Lung microvascular endothelial cell (primary cell): ENCODE measurements around the gene KIAA1549. TPM values are rescaled to one million over a fixed set of nuclear protein-coding genes. Genes with fewer than 3 reads are reported as not detected.
A peak's percentile ranks its signal among the peaks of the same experiment; 100 is the strongest.
"Not testable (repeated sequence)": the region's sequence is repeated elsewhere in the genome, so short reads cannot be mapped to it uniquely, and the experiment has no call there.

ENCODE experiments used
- DNase-seq, 2 donors: peaks; one replicate each; pipeline versions ENCODE4 v3.0.0 to v3.0.0-alpha.2; 2010; ENCODE audit warnings: low read depth in 2 of 2
- total RNA-seq: library from RNA; depleted of rRNA; stranded (reverse); fragments of >200 nt; gene quantifications from 2 replicates; pipeline ENCODE4 v1.2.1, GENCODE V29; 2014

KIAA1549 gene
- total RNA-seq, 1 donor from 2014 or later: 2.4 TPM

DNA sequence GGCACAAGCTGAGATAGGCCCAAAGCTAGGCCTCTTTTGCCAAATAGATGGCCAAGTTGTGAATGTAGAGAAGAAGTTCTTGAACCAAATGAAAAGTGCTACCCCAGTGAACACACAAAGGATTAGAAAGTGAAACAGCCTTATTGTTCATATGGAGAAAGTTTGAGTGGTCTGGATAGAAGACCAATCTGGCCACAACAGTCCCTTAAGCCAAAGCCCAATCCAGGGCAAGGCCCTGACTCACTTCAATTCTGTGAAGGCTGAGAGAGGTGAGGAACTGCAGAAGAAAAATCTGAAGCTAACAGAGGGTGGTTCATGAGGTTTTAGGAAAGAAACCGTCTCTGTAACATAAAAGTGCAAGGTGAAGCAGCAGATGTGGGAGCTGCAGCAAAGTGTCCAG lies 164.5 kb downstream of the KIAA1549 start:
- no peak for DNase-seq

DNA sequence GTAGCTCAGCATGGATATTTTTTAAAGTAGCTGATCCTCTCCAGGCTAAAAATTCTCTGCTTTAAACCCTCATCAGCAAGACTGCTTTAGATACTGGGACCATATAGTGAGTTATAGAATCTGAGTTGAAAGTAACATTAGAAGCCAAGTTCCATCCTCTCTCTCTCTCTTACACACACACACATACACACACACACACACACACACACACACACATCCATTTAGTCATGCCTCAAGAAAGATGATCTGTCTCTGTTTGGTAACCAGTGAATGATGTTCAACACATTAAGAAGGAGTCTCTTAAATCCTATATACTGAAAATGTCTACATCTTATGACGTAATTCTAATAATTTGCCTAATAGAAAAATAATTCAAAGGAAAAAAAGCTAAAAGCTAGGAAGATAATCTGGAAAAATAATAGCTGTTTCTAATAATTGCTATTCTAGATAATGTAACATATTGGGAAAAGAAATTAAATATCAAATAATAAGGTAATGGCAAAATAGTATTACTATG lies 166.3 kb downstream of the KIAA1549 start:
- DNase-seq: no peak

DNA sequence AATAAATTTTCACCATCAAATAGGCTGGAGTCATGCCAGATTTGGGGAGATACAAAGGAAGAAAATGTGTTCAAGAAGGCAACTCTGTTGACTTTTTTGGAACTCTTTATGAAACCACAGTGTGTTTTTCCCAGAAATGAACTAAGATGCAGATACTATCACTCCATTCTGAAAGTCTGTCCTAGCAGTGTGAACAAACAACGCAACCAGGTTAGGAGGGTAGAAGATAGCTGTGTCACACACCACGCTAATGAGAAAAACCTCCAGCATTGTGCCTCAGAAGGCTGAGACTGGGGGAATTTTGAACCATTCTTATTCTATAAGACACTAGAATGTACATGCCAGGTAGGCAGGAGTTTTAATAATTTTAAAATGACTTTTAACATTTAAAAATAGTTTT lies 167.2 kb downstream of the KIAA1549 start:
- no peak for DNase-seq

DNA sequence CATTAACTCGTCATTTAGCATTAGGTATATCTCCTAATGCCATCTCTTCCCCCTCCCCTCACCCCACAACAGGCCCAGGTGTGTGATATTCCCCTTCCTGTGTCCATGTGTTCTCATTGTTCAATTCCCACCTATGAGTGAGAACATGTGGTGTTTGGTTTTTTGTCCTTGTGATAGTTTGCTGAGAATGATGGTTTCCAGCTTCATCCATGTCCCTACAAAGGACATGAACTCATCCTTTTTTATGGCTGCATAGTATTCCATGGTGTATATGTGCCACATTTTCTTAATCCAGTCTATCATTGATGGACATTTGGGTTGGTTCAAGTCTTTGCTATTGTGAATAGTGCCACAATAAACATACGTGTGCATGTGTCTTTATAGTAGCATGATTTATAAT lies 169.9 kb downstream of the KIAA1549 start:
- DNase-seq: not testable (repeated sequence)

DNA sequence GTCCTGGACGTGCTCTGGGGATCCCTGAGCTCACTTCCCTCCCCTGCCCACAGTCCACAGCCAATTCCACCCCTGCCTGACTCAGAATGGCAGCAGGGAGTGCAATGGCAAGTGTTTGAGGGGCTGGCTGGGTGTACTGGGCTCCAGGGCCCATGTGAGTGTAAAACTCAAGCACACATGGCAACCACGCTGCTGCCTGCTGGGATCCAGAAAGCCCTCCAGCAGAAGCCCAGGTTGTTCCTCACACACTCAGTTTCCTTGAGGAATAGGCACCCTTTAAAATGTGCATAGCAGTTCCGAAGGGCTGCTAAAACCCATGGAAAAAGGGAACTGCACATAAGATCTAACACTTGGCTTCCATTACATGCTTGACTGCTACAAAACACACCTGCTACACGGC lies 171.8 kb downstream of the KIAA1549 start:
- no peak for DNase-seq

DNA sequence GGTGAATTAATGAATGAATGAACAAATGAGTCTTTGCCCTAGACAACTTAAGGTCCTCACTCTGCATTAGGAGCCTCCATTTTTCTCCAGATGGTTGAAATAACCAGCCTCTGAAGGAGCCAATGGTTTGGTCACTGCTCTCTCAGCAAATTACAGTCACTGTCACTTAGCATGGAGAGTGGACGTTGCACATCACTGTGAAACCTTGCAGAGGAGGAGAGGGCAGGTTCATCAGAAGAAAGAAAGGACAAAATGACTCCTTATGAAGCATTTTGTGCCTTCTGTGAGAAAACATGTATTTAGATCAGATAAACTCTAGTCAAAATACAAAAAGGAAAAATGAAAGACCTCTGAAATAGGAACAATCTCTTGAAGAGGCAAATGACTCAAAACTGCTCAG lies 176.6 kb downstream of the KIAA1549 start:
- DNase-seq: no peak

DNA sequence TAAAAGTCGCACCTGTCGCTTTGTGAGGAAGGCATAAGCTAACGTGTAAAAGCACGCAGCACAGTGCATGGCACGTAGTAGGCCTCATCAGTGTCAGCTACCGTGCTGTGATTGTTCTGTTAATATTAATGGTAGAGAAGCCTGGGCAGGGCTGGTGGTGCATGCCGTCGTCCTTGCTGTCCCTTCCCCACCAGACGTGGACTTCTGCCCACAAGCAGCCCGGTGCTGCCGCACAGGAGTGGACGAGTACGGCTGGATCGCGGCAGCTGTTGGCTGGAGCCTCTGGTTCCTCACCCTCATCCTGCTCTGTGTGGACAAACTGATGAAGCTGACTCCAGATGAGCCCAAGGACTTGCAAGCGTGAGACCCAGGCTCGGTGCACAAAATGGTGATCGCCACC lies 178.5 kb downstream of the KIAA1549 start:
- DNase-seq: no peak

DNA sequence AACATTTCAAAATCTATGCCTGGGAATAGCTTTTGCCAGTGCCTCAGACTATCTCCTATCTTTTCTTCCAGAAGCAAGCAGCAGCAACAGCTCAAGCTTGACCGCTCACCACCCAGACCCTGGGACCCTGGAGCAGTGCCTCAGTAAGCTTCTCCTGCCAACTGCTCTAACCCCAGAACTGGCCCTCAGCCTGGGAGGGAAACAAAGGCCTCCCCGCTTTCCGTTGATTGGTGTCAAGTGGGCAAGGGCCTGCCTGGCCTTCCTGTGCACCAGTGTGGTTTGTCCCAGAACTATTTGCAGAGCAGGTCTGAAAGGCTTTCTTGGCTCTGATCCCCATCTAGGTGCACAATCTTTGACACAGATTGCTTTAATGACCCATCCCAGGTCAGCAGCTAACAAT lies 179.9 kb downstream of the KIAA1549 start:
- no peak for DNase-seq

DNA sequence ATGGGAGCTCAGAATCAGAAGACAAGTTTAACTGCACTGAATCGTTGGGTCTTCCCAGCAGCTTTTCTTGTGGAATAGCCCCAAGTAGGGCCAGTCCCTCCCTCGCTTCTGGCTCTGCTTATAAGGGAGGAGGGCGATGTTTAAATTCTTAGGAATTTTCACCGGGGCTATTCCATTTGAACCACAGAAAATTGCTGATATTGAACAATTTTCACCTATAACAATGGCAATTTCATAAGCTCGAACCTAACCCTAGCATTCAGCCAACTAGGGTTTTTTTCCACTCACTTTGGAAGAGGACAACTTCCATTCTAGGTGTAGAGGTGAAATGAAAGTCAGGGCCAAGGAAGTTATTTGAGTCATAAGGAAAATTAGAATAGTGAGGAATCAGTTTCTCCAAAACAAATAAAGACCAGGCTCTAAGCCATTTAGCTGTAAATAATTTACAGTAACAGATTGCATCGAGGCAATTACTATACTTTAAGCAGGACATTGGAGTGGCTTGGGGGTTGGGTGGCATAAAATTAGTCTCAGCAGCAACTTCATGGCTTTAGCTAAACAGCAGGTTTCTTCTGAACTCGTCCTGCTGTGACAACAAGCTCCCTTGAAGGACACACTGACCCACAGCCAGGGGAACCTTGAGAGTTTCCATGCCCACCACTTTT lies 181.7 kb downstream of the KIAA1549 start:
- DNase-seq: no peak

DNA sequence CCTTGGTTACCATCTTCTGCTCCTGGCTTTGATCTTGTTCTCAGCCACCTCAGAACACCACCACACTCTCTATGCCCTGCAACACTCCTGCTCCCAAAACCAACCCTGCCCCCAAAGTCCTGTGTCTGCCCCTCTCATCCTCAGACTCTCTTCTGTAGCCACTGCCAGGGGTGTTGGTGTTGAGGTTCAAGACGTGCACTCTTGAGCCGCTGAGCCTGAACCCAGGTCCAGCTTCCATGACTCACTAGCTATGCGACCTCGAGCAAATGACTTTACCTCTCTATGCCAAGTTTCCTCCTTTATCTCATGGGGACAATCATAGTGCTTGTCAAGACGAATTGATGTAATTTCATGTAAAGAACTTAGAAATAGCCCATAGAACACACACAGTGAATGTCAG lies 182.4 kb downstream of the KIAA1549 start:
- DNase-seq: no peak

DNA sequence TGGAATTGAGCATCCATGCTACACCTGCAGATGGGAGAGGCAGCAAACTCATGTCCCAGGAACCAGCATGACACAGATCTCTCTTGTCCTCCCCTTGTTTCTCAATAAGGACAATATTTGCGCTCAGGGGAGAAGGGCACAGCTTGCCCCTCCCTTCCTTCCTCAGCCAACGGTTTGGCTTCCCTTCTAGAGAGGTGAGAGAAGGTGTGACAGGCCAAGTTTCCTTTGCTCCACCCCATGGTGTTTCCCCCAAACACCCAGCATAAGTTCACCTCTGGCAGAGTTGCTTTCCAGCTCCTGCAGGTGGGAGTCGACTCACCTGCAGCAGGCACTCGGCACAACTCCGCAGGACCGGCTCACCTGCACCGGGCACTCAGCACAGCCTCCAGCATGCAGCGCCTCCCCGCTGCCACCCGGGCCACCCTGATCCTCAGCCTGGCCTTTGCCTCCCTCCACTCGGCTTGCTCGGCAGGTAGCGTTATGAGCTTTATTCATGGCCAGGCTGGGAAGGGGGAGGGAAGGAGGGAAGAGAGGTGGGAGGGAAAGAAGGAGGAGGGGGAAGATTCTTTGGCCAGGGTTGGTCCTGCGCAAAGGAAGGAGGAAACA lies 183.4 kb downstream of the KIAA1549 start, which contains the start of the genes ATP6V0A4 and TMEM213:
Gene ATP6V0A4, minus strand, starts transcription at position 482 of the 606 bp plus-strand sequence. CDS start 26,949 bp downstream, outside the sequence.
Gene TMEM213, plus strand, starts transcription at position 280 of the 606 bp plus-strand sequence. Its CDS starts 111 bp downstream, at position 391.
- DNase-seq: no peak

DNA sequence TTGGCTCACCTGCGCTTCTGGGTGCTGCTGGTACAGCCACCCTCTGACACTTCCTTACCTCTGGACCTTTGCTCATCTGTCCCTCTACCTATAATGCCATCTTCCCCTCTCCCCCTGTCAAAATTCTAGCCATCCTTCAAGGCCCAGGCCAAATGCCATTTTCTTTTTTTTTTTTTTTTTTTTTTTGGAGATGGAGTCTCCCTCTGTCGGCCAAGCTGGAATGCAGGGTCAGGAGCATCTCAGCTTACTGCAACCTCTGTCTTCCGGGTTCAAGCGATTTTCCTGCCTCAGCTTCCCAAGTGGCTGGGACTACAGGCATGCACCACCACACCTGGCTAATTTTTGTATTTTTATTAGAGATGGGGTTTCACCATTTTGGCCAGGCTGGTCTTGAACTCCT lies 184.1 kb downstream of the KIAA1549 start:
- DNase-seq: not testable (repeated sequence)

DNA sequence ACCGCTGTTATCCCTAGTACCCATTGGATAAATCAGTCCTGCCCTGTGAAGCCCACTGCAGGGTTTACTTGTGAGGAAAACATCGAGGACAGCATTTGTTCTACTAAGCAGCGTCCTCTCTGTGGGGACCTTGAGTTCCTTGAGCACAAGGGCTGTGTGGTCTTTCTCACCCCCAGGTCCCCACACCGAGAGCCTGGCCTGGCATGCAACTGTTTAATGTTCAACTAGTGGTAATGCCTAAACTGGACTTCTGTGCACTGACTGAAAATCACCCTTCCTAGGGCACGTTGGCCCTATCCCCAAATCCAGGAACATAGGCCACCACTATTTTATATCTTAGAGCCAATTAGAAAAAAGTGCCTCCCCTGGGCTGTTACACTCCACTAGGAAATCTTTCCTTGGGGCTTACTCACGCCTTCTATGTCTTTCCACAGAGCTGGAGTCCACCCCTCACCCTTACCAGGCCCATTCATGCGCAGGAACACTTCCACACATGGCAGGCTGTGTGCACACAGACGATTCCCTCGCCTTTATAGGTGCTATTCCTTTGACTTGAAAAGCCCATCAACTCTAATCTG lies 185.1 kb downstream of the KIAA1549 start:
- DNase-seq: no peak

DNA sequence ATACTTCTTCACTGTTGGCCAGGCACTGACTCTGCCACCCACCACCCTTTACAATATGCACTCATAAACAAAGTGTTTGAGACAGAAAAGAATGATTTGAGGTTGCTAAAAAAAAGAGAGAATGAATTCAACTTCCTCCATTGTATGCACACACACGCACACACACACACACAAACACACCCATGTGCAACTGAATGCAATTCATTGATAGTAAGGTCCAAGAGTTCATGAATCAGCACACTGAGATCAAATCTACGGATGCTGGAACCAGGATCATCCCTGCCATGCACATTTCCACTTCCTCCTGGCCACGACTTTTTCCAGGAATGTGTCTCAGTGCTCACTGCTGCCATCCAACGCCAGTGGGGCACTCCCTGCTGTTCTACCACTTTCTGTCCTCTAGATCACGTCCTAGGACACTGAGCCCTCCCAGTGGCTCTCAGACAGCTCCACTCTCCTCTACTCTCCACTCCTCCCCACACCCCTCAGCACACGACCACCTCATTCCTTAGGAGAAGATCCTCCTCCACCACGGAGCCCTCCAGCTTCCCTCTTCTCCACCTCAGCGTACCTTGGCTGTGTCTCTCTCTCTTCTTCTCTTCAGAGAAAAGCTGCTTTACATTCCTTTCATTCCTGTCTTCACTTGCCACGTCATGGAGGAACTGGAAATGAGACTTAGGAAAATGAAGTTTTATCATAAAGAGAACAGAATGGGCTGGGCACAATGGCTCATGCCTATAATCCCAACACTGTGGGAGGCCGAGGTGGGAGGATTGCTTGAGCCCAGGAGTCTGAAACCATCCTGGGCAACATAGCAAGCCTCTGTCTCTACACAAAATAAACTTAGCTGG lies 195.4 kb downstream of the KIAA1549 start:
- peak in 1 of 2 donors; percentile 25 for DNase-seq

DNA sequence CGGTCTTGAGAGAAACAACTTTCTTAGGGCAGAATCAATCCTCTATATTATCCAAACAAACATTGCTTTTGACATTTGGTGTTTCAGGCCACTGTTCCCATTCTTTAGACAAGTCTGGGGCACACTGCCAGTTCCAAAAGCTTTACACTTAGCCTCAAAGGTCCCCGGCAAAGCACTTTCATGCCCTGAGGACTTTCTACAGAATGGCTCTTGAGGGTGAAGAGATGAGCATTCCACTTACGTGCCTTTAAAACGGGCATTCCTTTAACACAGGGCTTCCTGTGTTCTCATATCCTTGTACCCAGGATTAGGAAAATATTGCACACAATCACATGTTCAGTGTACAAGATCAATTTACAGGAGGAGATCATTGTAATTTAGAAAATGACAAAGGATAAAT lies 196.5 kb downstream of the KIAA1549 start:
- DNase-seq: peak in 1 of 2 donors; percentile 22

Other genes with a start within 250 kb of the KIAA1549 start
- not detected in 2 replicates for gene TMEM213, start 183.4 kb downstream of the KIAA1549 start, total RNA-seq
- under 0.01 TPM in 2 replicates for gene ATP6V0A4, start 183.2 kb downstream of the KIAA1549 start, total RNA-seq
- gene ZC3HAV1L, start 54.7 kb upstream of the KIAA1549 start, total RNA-seq: 11.1 and 16.1 TPM in 2 replicates
- gene ZC3HAV1, start 128.3 kb upstream of the KIAA1549 start, total RNA-seq: 30.3 and 30.8 TPM in 2 replicates
- gene UBN2, start 249.8 kb upstream of the KIAA1549 start, total RNA-seq: 2.4 and 4.0 TPM in 2 replicates